HepG2 (cell line): ENCODE measurements around the gene HIGD1A. TPM values are rescaled to one million over a fixed set of nuclear protein-coding genes. Genes with fewer than 3 reads are reported as not detected.

Source experiments
- ATAC-seq: fragments of 200-7000 bp; cut with Tn5 transposase; 3 replicates; pipeline ENCODE4 v1.9.1; 2020; ENCODE audit warnings: mild to moderate bottlenecking, moderate library complexity
- BruUV-seq: library from RNA; stranded (reverse); fragments of 400-500 nt; replicated peaks from 2 replicates; lab custom pipeline; 2021; lab: Mats Ljungman, UMichigan
- CTCF ChIA-PET: fragments of 300-600 bp; formaldehyde crosslinking; extraction: SDS; loops from one replicate; lab custom pipeline; 2021; ENCODE audit warnings: low total read pairs, inconsistent platforms, low intra/inter-chr PET ratio; lab: Yijun Ruan, JAX
- POLR2A ChIA-PET: fragments of 350-600 bp; sonication (Branson Sonifier 250); formaldehyde crosslinking; loops from one replicate; lab custom pipeline; 2020; ENCODE audit warnings: antibody characterized with exemption, inconsistent platforms; lab: Yijun Ruan, JAX
- DNase-seq: peaks from one replicate; pipeline ENCODE4 v3.0.0-alpha.2; 2015; ENCODE audit warnings: low spot score
- FAIRE-seq: peaks from 3 replicates; lab custom pipeline; 2011; peaks lifted over from hg19 to GRCh38; lab: Jason Lieb, UNC
- H2AFZ ChIP-seq: one replicate; pipeline ENCODE4 v1.6.1; 2011; ENCODE audit warnings: low read length, inconsistent platforms
- H3K27ac ChIP-seq: fragments of 300-600 bp; 3 replicates; pipeline ENCODE4 v1.8.0; 2011; ENCODE audit warnings: mixed run types, mild to moderate bottlenecking, mixed read lengths, low read length, inconsistent platforms; ENCODE audit not compliant: insufficient read depth; ENCODE audit errors: extremely low read length
- H3K27me3 ChIP-seq, 2 experiments: fragments of 200-600 bp in 1 of 2; 2 replicates in 1 of 2; 3 replicates in 1 of 2; pipeline versions ENCODE4 v1.6.0 to v1.8.0; 2011; ENCODE audit warnings: low read length in 2 of 2, mild to moderate bottlenecking in 2 of 2, moderate library complexity in 2 of 2, inconsistent platforms in 1 of 2; ENCODE audit not compliant: insufficient read depth in 2 of 2, control insufficient read depth in 1 of 2
- H3K36me3 ChIP-seq, 2 experiments: fragments of 200-600 bp in 1 of 2; replicated peaks in 1 of 2; 2 replicates in 1 of 2; 3 replicates in 1 of 2; pipeline versions ENCODE4 v1.5.1 to v1.8.0; 2011; ENCODE audit warnings: low read length in 2 of 2, inconsistent platforms in 1 of 2; ENCODE audit not compliant: insufficient read depth in 2 of 2, control insufficient read depth in 1 of 2
- H3K4me1 ChIP-seq: 2 replicates; pipeline ENCODE4 v1.5.1; 2012; ENCODE audit warnings: low read length, inconsistent platforms; ENCODE audit not compliant: insufficient read depth
- H3K4me2 ChIP-seq: 2 replicates; pipeline ENCODE4 v1.6.0; 2011; ENCODE audit warnings: low read depth, low read length, inconsistent platforms
- H3K4me3 ChIP-seq, 3 experiments: fragments of 200-600 bp in 1 of 3; sonication (generic), shearing (Covaris generic) in 1 of 3; replicated peaks in 1 of 3; 2 replicates each; pipeline ENCODE4 v1.5.1; 2011 to 2016; ENCODE audit warnings: low read length in 3 of 3, inconsistent platforms in 2 of 3, low read depth in 2 of 3, mild to moderate bottlenecking in 2 of 3, control low read depth in 1 of 3, mixed read lengths in 1 of 3; ENCODE audit not compliant: insufficient read depth in 1 of 3
- H3K79me2 ChIP-seq: one replicate; pipeline ENCODE4 v1.6.1; 2011; ENCODE audit warnings: low read length, inconsistent platforms; ENCODE audit not compliant: insufficient read depth
- H3K9ac ChIP-seq: 2 replicates; pipeline ENCODE4 v1.6.0; 2011; ENCODE audit warnings: mild to moderate bottlenecking, low read depth, low read length, inconsistent platforms; ENCODE audit not compliant: insufficient read depth
- H3K9me3 ChIP-seq: 2 replicates; pipeline ENCODE4 v1.5.1; 2012; ENCODE audit warnings: mild to moderate bottlenecking, low read length
- H4K20me1 ChIP-seq: 2 replicates; pipeline ENCODE4 v1.6.0; 2011; ENCODE audit warnings: inconsistent platforms, mild to moderate bottlenecking, low read length, moderate library complexity; ENCODE audit not compliant: insufficient read depth
- ATAD3A ChIP-seq: sonication (generic); formaldehyde crosslinking; IDR thresholded peaks from 2 replicates; pipeline ENCODE4 v1.4.0; 2020; ENCODE audit warnings: missing genetic modification reagents
- CREB1 ChIP-seq, 2 experiments: fragments of 450-650 bp in 1 of 2; IDR thresholded peaks; 2 replicates each; pipeline ENCODE4 v1.6.1; 2016 to 2017; ENCODE audit warnings: control low read depth in 1 of 2, mild to moderate bottlenecking in 1 of 2, missing compliant biosample characterization in 1 of 2, missing genetic modification characterization in 1 of 2
- FIP1L1 ChIP-seq: fragments of 200-400 bp; formaldehyde crosslinking; IDR thresholded peaks from 2 replicates; pipeline ENCODE4 v1.6.1; 2018; ENCODE audit warnings: low read depth, mild to moderate bottlenecking, low read length, moderate library complexity, borderline replicate concordance; ENCODE audit not compliant: insufficient read depth
- HMG20B ChIP-seq: conservative IDR thresholded peaks from 2 replicates; pipeline ENCODE4 v1.6.1; 2016; ENCODE audit warnings: missing genetic modification reagents, missing compliant biosample characterization
- HNRNPLL ChIP-seq: fragments of 200-400 bp; formaldehyde crosslinking; IDR thresholded peaks from 2 replicates; pipeline ENCODE4 v1.6.1; 2017; ENCODE audit warnings: mild to moderate bottlenecking, low read depth, low read length; ENCODE audit not compliant: poor library complexity, severe bottlenecking
- HOXA3 ChIP-seq: sonication (generic); formaldehyde crosslinking; IDR thresholded peaks from 2 replicates; pipeline ENCODE4 v1.5.0; 2020; ENCODE audit warnings: missing genetic modification reagents
- KAT2B ChIP-seq: fragments of 150-350 bp; IDR thresholded peaks from 2 replicates; pipeline ENCODE4 v1.6.1; 2014; ENCODE audit warnings: low read depth, low read length, borderline replicate concordance
- KMT2B ChIP-seq: IDR thresholded peaks from 2 replicates; pipeline ENCODE4 v1.6.1; 2016; ENCODE audit warnings: missing genetic modification reagents, missing compliant biosample characterization
- LCORL ChIP-seq, 2 experiments: fragments of 450-650 bp in 1 of 2; sonication (generic) in 1 of 2; formaldehyde crosslinking in 1 of 2; IDR thresholded peaks; 2 replicates each; pipeline versions ENCODE4 v1.5.0 to v1.6.1; 2017 to 2020; ENCODE audit warnings: antibody characterized with exemption in 1 of 2, missing genetic modification reagents in 1 of 2
- PCBP2 ChIP-seq: fragments of 200-400 bp; formaldehyde crosslinking; optimal IDR thresholded peaks from 2 replicates; pipeline ENCODE3; 2018; ENCODE audit warnings: low read length, low read depth; ENCODE audit not compliant: poor library complexity, severe bottlenecking
- RBM22 ChIP-seq: fragments of 200-400 bp; formaldehyde crosslinking; optimal IDR thresholded peaks from 2 replicates; pipeline ENCODE3; 2017; ENCODE audit warnings: mild to moderate bottlenecking, low read length, moderate library complexity
- RFX1 ChIP-seq: fragments of 450-650 bp; IDR thresholded peaks from 2 replicates; pipeline ENCODE4 v1.6.1; 2017
- RFX3 ChIP-seq: IDR thresholded peaks from 2 replicates; pipeline ENCODE4 v1.6.1; 2016; ENCODE audit warnings: missing biosample characterization, missing genetic modification reagents
- RFXAP ChIP-seq: sonication (generic); formaldehyde crosslinking; IDR thresholded peaks from 2 replicates; pipeline ENCODE4 v1.4.0; 2020; ENCODE audit warnings: missing genetic modification reagents, borderline replicate concordance
- SAP130 ChIP-seq: IDR thresholded peaks from 2 replicates; pipeline ENCODE4 v1.6.1; 2016; ENCODE audit warnings: low read depth
- SKI ChIP-seq: fragments of 450-650 bp; IDR thresholded peaks from one replicate; pipeline ENCODE4 v1.6.1; 2018; ENCODE audit warnings: mild to moderate bottlenecking; ENCODE audit not compliant: partially characterized antibody
- TSC22D2 ChIP-seq: sonication (generic); formaldehyde crosslinking; IDR thresholded peaks from 2 replicates; pipeline ENCODE4 v1.5.1; 2020; ENCODE audit warnings: missing genetic modification reagents, mild to moderate bottlenecking, borderline replicate concordance
- ZNF441 ChIP-seq: sonication (generic); formaldehyde crosslinking; IDR thresholded peaks from 2 replicates; pipeline ENCODE4 v1.7.0; 2021; ENCODE audit warnings: missing genetic modification reagents, borderline replicate concordance
- WGBS: methylation state at CpG from one replicate; pipeline ENCODE4 v1.1.6; 2017; ENCODE audit warnings: low lambda C conversion rate; 5-methylcytosine and 5-hydroxymethylcytosine counted together
- in situ Hi-C: cut with HindIII; loops from 2 replicates; pipeline ENCODE4 v1.10.0; 2017; ENCODE audit warnings: low pct_unique_long_range_greater_than_20kb; ENCODE audit not compliant: extremely low pct_ligation_motif_present
- intact Hi-C: fragments of 100-400 bp; cut with micrococcal nuclease; formaldehyde crosslinking; loops from one replicate; pipeline ENCODE4 v1.10.0; 2022; ENCODE audit not compliant: unreplicated experiment
- polyA plus RNA-seq, 8 experiments: library from polyadenylated mRNA; depleted of rRNA in 3 of 8; stranded (reverse) in 7 of 8; unstranded in 1 of 8; fragments of >200 nt; fragmentation: Illumina TruSeq in 4 of 8; extraction: Trizol in 4 of 8; gene quantifications; 2 replicates each; pipeline versions ENCODE4 v1.2.1 to v1.2.3, GENCODE V29; 2011 to 2016; ENCODE audit warnings: low read depth in 4 of 8, missing spikeins in 1 of 8, mixed read lengths in 1 of 8; ENCODE audit not compliant: insufficient read depth in 1 of 8
- total RNA-seq, 5 experiments: library from RNA; depleted of rRNA; stranded (reverse); fragments of >200 nt; fragmentation: Illumina TruSeq; extraction: Trizol; gene quantifications; 2 replicates each; pipeline ENCODE4 v1.2.3, GENCODE V29; 2016; ENCODE audit warnings: low read depth in 1 of 5
- TF ChIP-seq, protein P1 (sequence below): IDR thresholded peaks from 2 replicates; pipeline ENCODE4 v1.6.1; 2016; ENCODE audit warnings: low read depth, control low read depth
- TF ChIP-seq, protein P2 (sequence below): sonication (generic); formaldehyde crosslinking; IDR thresholded peaks from 2 replicates; pipeline ENCODE4 v1.4.0; 2020; ENCODE audit warnings: missing genetic modification reagents

The HIGD1A gene
- total and polyA plus RNA-seq, 2 of the 13 experiments (the other 11 are each of a cell fraction or from before 2014, with no cell fraction given) = 222 to 253 TPM

DNA sequence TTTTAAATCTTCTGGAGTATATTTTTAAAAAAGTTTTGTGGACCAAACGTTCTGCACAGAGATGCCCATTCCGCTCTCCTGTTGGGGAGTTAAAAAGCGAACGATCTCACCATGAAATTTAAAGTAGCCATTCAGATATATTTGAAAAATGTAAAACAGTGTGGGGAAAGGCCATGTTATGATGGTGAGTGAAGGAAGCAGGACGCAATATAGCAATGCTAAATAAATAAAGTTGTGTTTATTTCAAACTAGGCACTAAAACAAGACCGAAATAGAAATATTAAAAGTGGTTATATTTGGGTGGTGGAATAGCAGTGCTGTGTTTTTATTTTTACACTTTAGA, 30.9 kb downstream of the HIGD1A start (continued):
- no peak for TF ChIP-seq ZNF441 (CRISPR knock-in tag)
- no peak for TF ChIP-seq TSC22D2 (CRISPR knock-in tag)
- TF ChIP-seq CREB1 (IDR thresholded peaks at IDR 0.05) = no peak
- TF ChIP-seq CREB1 (CRISPR knock-in tag; IDR thresholded peaks at IDR 0.05) = no peak
- TF ChIP-seq ATAD3A (CRISPR knock-in tag) = no peak
- no peak for TF ChIP-seq LCORL (IDR thresholded peaks at IDR 0.05)
- TF ChIP-seq LCORL (CRISPR knock-in tag; IDR thresholded peaks at IDR 0.05) = no peak
- TF ChIP-seq SKI = no peak
- TF ChIP-seq KMT2B (CRISPR knock-in tag) = no peak

DNA sequence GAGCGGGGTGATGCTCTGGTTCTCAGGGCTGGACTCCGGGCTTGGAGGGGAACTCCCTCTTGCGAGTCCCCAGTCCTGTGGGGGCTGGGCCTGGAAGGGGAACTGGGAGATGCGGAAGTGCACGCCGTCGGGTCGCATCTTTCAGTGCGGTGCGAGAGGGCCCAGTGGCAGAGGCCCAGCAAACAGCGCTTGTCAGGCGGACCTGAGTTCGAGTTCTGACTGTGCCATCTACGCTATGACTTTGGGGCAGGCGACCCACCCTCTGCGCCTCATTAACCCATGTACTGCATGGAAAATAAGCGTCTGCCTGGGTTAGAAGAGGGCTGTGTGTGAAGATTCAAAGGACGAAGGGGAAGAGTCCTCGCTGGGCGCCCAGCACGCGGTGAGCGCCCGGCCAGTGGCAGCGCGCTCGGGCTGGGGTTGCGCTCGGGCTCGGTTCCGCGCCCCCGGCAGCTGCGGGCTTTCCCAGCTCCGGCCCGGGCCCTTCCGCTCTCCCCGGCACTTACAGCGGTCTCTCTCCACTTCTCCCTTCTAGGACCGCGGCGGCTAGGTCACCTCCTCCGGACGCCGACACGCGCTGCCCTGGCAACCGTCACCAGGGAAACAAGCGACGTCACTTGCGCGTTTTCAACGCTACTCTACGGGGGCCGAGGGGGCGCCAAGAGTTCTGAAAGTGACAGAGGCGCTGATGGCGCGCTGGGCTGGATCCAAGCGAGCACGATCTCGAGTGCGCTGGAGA, 31.5 kb downstream of the HIGD1A start, which contains the start of gene CCDC13:
Gene CCDC13, minus strand, starts transcription at position 584 of the 739 bp plus-strand sequence. CDS start 14,908 bp downstream, outside the sequence.
- CTCF ChIA-PET = no interaction called here
- TF ChIP-seq SAP130 (CRISPR knock-in tag) (peak; percentile 62; the same call in 1 of the 2 replicates), HNRNPLL (peak; percentile 43), FIP1L1 (no peak), KAT2B (no peak), HMG20B (no peak), RBM22 (peak; percentile 93), PCBP2 (no peak), RFX3 (CRISPR knock-in tag) (peak; percentile 60), RFX1 (peak; percentile 70), RFXAP (peak; percentile 86), HOXA3 (CRISPR knock-in tag) (peak; percentile 23; the same call in 1 of the 2 replicates)
- TF ChIP-seq, protein P1, sequence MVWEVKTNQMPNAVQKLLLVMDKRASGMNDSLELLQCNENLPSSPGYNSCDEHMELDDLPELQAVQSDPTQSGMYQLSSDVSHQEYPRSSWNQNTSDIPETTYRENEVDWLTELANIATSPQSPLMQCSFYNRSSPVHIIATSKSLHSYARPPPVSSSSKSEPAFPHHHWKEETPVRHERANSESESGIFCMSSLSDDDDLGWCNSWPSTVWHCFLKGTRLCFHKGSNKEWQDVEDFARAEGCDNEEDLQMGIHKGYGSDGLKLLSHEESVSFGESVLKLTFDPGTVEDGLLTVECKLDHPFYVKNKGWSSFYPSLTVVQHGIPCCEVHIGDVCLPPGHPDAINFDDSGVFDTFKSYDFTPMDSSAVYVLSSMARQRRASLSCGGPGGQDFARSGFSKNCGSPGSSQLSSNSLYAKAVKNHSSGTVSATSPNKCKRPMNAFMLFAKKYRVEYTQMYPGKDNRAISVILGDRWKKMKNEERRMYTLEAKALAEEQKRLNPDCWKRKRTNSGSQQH (CRISPR knock-in tag) = no peak
- TF ChIP-seq, protein P2, sequence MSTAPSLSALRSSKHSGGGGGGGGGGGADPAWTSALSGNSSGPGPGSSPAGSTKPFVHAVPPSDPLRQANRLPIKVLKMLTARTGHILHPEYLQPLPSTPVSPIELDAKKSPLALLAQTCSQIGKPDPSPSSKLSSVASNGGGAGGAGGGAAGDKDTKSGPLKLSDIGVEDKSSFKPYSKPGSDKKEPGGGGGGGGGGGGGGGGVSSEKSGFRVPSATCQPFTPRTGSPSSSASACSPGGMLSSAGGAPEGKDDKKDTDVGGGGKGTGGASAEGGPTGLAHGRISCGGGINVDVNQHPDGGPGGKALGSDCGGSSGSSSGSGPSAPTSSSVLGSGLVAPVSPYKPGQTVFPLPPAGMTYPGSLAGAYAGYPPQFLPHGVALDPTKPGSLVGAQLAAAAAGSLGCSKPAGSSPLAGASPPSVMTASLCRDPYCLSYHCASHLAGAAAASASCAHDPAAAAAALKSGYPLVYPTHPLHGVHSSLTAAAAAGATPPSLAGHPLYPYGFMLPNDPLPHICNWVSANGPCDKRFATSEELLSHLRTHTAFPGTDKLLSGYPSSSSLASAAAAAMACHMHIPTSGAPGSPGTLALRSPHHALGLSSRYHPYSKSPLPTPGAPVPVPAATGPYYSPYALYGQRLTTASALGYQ (CRISPR knock-in tag) = no peak

More for the DNA sequence above, 31.5 kb downstream of the HIGD1A start, which contains the start of gene CCDC13:
- intact Hi-C loops (no loop called here), in situ Hi-C loops (no loop called here)
- no peak for FAIRE-seq
- Histone ChIP-seq H3K9ac (no peak within 1 kb of the TSS), H3K27ac (no peak within 1 kb of the TSS), H3K79me2 (no peaks in the 10 kb centered on the region), H3K4me1 (peaks cover 11% of the 10 kb centered on the region; the same call in 1 of the 2 replicates), H2AFZ (no peak within 1 kb of the TSS), H3K4me3 (no peak within 1 kb of the TSS), H3K4me2 (no peak within 1 kb of the TSS), H3K36me3 (no peaks in the 10 kb centered on the region), H3K9me3 (no peaks in the 10 kb centered on the region), H4K20me1 (no peaks in the 10 kb centered on the region), H3K27me3 (no peaks in the 10 kb centered on the region)
- BruUV-seq = no TSS peak
- peak; percentile 63 for ATAC-seq
- POLR2A ChIA-PET = no interaction called here
- 90% methylated on average over 60 of the region's 63 CpGs for WGBS
- no peak for DNase-seq
